Neural progenitor cell (in vitro differentiated cells): ENCODE measurements around the gene JADE1.

Source experiments
- EZH2phosphoT487 ChIP-seq: fragments of 200-600 bp; sonication (generic); IDR thresholded peaks from 2 replicates; pipeline ENCODE4 v1.6.1; 2017; ENCODE audit warnings: antibody characterized with exemption
- TF ChIP-seq, protein P1 (sequence below): fragments of 200-600 bp; sonication (generic); IDR thresholded peaks from 2 replicates; pipeline ENCODE4 v1.5.1; 2017; ENCODE audit warnings: antibody characterized with exemption, mild to moderate bottlenecking

DNA sequence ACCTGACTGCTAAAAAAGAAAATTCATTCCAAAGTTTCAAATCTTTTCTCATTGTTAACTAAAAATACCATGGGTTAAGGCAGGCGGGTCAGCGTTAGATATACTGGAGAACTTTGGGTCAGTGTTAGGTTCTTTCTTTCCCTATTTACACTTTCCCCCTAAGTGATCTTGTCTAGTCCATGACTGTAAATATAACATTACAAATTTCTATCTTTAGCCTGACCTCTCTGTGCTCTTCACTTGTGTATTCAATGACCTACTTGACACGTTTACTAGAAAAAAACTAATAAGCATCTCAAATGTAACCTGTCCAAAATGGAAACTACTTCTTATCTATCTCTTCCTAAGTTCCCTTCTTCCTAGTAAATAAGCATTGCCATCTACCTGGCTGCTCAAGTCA lies 95.3 kb downstream of the JADE1 start:
- TF ChIP-seq, protein P1, sequence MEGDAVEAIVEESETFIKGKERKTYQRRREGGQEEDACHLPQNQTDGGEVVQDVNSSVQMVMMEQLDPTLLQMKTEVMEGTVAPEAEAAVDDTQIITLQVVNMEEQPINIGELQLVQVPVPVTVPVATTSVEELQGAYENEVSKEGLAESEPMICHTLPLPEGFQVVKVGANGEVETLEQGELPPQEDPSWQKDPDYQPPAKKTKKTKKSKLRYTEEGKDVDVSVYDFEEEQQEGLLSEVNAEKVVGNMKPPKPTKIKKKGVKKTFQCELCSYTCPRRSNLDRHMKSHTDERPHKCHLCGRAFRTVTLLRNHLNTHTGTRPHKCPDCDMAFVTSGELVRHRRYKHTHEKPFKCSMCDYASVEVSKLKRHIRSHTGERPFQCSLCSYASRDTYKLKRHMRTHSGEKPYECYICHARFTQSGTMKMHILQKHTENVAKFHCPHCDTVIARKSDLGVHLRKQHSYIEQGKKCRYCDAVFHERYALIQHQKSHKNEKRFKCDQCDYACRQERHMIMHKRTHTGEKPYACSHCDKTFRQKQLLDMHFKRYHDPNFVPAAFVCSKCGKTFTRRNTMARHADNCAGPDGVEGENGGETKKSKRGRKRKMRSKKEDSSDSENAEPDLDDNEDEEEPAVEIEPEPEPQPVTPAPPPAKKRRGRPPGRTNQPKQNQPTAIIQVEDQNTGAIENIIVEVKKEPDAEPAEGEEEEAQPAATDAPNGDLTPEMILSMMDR: no peak
- no peak for TF ChIP-seq EZH2phosphoT487
